ENCODE measurements around the gene KBTBD4.
"Not testable (repeated sequence)": the region's sequence is repeated elsewhere in the genome, so short reads cannot be mapped to it uniquely, and the experiment has no call there.

The KBTBD4 gene

DNA sequence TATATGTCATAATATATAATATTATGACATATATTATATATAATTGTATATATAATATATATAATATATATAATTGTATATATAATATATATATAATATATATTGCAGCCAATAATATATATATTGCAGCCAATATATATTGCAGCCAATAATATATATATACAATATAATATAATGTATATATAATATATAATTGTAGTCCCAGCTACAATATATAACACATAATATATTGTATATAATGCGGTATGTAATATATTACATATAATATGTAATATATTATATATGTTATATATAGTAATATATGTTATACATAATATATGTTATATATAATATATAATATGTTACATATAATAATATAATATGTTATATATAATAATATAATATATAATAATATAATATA, 20.1 kb downstream of the KBTBD4 start:
- DNase-seq (ENCODE audit: low read depth), result no peak

DNA sequence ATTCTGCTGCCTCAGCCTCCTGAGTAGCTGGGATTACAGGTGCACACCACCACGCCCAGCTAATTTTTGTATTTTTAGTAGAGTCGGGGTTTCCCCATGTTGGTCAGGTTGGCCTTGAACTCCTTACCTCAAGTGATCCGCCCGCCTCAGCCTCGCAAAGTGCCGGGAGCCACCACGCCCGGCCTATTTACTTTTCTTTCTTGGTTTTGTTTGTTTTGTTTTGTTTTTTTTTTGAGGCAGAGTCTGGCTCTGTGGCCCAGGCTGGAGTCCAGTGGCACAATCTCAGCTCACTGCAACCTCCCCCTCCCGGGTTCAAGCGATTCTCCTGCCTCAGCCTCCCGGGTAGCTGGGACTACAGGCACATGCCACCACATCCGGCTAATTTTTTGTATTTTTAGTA, 21.8 kb downstream of the KBTBD4 start:
- DNase-seq (ENCODE audit: low read depth), result not testable (repeated sequence)

DNA sequence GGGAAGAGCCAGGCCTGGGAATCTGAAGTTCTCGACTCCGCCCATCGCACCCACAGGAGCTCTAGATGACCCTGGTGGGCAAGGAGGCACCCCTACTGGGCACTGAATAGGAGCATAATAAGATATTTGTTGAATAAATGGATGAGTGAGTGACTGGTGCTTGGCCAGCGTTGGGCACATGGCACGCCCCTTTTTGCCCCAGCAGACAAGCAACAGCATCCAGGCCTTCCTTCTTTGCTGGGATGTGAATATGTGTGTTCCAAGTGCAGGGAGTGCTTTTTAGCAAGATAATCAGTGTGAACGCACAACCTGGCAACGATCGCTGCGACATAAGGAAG, 25.4 kb downstream of the KBTBD4 start:
- DNase-seq (ENCODE audit: low read depth), result no peak

DNA sequence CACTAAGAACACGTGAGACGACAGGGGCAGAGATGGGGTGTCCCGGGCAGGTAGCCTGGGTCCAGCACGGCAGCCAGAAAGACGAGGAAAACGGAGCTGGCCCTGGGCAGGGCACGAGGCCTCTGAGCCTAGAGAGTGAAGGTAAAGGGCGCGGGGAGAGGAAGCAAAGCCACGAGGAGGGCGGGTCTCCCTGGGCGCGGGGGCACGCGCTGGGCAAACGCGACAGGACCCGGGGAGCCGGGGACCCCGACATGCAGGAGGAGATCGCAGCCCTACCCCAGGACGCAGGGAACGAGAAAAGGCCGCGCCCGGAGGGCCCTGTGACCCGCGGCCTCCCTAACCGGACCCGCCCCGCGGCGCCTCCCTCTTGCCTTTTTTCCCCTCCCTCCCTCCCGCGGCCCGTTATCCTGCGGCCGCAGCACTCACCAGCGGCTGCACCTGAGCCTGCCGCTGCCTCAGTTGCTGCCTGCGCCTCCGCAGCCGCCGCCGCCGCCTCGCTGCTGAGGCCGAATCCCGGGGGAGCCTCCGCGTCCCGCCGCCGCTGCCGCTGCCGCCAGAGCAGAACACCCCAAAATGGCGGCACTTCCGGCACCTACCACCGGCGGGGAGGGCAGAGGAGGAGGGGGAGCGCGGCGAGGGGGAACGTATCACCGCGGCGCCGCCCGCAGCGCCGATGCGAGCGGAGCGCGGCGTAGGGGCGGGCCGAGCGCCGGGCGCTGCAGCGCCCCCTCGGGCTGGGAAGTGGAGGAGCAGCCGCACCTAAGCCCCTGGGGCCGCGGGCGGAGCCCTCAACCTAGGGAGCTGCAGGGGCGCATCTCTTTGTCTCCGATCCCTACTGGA, 26.0 kb downstream of the KBTBD4 start, which contains the start of gene CELF1:
TSS of gene CELF1 (minus strand) at position 567 of the 840 bp plus-strand sequence. CDS start 53,609 bp downstream, outside the sequence.
- peak; percentile 73 for DNase-seq (ENCODE audit: low read depth)

DNA sequence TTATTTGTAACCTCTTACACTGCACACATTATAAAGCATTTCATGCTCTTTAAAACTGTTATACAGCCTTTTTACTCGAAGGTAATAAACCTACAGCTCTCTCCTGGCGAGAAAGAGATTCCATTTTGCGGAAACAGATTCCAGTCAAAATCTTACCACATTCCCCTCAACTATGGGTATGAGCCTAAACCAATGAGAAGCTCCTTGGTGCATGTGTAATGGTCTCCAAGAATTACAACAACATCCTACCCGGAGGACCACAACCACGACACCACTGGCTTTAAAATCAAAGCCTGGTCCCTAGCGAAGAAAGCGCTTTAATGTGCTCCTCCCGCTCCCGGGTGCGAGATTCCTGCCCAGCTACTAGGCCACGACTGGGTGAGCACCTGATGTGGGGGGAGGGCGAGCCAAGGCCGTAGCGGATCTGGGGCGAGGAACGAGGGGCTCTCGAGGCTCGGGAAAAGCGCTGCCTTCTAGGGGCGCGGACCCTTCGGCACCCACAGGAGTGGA, 26.7 kb downstream of the KBTBD4 start:
- DNase-seq (ENCODE audit: low read depth), result no peak

DNA sequence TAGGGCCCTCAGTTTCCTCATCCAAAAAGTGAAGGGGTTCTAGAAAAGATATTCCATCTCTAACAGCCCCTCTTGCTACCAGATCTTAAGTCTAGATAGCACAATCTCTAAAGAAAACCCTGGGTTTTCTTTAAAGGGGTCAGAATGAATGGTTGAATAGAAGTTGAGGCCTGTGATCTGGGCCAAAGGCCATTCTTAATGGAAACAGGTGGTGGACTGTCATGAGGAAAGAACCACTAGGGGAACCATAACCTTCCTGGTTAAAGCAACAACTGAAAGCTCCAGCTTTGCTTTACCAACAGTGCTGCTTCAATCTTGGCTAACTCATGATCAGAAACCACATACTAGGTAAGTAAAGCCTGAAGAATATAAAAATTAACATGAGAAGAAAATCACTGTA, 27.7 kb downstream of the KBTBD4 start:
- DNase-seq (ENCODE audit: low read depth), result no peak

DNA sequence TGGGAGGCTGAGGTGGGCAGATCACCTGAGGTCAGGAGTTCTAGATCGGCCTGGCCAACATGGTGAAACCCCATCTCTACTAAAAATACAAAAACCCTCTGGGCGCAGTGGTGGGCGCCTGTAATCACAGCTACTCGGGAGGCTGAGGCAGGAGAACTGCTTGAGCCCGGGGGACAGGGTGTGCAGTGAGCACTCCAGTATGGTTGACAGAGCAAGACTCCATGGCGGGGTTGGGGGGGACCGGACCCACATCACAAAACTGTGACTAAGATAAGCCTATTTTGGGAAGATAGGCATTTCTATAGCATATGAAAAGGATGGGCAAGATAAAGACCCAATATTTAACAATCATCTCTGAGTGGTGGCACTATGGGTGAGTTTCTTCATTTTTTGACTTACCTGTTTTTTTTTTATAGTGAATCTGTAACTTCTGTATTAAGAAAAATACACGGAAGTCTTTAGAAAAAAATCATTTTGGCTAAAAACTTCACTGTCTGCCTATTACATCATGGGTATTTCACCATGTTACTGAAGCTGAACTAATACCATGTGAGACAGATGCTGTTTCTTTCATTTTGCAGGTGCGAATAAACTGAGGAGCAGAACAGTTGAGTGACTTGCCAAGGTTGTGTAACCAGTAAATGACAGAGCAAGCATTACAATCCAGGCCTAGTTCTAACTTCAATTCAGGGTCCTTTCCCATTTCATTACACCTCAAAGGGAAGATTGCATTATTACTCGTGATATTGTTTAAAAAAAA, 28.3 kb downstream of the KBTBD4 start:
- DNase-seq (ENCODE audit: low read depth), result no peak

DNA sequence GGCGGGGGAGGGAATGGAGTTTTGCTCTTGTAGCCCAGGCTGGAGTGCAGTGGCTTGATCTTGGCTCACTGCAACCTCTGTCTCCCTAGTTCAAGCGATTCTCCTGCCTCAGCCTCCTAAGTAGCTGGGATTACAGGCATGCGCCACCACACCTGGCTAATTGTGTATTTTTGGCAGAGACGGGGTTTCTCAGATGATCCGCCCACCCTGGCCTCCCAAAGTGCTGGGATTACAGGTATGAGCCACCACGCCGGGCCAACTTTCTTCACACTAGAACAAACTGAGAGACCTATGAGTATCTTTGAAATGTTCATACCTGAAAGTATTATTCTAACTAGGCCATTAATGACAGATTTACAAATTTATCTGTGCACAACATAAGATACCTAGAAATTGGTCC, 32.5 kb downstream of the KBTBD4 start:
- not testable (repeated sequence) for DNase-seq (ENCODE audit: low read depth)

DNA sequence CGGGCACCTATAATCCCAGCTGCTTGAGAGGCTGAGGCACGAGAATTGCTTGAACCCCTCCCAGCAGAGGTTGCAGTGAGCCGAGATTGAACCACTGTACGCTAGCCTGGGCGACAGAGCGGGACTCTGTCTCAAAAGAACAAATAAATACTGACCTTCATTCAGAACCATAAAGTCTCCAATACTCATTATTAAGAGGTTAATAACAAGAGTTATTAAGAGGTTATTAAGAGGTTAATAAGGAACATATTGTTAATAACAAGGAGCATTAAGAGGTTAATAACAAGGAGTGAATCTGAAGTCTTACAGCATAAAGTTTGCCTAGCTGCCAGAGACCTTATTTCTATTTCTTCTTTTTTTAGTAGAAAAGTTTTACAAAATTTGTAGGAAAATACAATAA, 33.5 kb downstream of the KBTBD4 start:
- no peak for DNase-seq (ENCODE audit: low read depth)

DNA sequence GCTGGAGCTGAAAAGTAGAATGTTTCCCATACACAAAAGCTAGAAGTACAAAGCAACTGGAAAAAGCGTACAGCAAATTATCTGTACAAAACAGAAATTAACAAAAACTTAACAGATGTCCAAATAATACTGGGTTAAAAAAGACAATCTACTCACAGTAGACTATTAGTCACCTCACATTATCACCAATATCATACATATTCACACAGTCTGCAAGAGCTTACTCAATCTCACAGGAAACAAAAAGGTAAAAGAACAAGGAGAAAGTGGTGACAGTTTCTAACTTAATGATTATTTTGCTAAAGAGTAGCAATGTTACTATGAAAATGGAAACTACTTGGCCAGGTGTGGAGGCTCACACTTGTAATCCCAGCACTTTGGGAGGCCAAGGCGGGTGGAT, 37.7 kb downstream of the KBTBD4 start:
- DNase-seq (ENCODE audit: low read depth), result no peak

DNA sequence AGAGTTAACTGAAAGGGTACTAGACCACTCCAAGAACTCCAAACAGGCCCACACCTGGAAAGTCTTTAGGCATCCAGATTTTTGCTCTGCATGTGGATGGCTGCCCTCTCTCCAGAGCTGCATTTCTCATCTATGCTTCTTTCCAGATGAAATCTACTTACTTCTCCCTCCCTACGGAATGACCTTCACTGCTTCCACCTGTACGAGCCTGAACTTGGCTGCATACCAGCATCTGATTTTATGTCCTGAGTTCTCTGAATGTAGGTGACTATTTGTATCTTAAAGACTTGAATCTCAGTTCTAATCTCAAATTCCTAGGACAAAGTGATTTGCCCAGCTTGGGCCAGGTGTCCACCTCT, 39.1 kb downstream of the KBTBD4 start:
- no peak for DNase-seq (ENCODE audit: low read depth)

DNA sequence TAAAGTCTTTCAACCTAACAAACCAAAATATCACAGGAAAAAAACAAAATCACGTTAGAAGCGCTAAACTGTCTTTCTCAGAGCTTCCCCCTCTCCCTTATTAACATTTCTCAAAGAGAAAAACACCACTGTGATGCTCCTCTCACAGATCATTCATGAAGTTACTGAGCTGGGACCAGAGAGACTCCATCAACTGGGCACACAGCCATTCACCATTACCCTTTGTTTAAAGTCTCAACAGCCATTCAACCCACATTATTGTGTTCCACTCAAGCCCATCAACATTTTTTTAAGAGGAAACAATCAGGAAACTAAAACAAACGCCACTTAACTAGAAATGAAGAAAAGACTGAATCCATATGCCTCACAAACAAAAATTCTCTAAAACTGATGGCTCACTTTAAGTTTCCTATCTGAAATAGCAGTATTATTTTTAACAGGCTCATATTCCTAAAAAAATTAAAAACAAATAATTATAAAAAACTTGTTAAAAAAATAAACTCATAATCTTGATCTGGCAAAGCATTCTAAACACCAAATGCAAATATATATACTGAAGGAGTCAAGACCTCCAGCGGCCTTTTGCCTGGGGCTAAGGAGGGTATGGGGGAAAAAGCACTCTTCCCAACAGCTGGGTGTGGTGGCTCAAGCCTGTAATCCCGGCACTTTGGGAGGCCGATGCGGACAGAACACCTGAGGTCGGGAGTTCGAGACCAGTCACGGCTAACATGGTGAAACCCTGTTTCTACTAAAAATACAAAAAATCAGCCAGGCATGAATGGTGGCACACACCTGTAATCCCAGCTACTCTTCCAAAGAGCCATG, 39.8 kb downstream of the KBTBD4 start:
- DNase-seq (ENCODE audit: low read depth), result no peak

DNA sequence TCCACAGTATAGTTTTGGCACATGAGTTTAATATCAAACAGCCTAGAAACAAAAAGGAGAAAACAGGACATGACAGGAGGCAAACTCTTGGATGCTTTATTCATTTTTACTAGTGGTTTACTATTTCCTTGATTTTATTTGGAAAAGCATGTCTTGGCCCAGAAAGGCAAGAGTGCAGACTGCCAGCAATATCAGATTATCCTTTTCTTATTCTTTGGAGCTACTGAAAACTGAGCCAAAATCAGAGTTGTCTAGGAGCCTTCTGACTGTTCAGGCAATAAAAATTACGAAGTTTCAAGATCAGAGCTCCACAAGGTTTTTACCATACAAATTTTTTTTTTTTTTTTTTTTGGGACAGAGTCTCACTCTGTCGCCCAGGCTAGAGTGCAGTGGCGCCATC, 41.9 kb downstream of the KBTBD4 start:
- DNase-seq (ENCODE audit: low read depth), result no peak

DNA sequence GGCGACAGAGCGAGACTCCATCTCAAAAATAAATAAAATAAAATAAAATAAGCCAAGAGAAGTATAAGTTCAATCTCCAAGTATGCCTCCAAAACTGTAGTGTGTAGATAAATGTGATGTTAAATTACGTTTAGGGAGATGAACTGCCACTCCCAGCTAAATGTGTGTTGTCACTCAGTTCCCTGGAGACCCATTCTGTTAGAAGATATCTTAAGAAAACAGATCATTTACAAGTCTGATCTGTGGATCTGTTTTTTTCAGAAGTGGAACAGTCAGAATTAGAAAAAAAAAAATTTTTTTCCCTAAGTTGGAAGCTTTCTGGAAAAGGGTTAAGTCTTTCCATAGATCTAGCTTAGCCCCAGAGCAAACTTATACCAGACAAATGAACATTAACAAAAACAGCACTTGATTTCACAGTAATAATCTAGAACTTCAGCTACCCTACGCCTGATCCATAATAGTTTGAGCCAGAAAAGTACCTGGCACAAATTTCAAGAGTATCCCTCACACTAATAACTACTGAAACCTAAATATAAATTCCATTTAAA, 44.0 kb downstream of the KBTBD4 start:
- no peak for DNase-seq (ENCODE audit: low read depth)

DNA sequence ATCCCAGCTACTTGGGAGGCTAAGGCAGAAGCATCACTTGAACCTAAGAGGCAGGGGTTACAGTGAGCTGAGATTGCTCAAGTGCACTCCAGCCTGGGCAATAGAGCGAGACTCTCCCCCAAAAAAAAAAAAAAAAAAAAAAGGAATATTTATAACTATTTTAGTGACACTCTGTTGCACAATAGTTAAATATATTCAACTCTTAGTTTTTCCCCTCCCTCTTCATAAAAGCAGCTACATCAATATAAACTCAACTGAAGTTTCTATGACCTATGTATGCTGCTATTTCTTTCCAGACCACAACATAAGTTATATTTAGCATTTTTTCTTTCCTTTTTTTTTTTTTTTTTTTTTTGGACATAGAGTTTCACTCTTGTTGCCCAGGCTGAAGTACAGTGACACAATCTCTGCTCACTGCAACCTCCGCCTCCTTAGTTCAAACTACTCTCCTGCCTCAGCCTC, 45.0 kb downstream of the KBTBD4 start:
- peak; percentile 45 for DNase-seq (ENCODE audit: low read depth)

DNA sequence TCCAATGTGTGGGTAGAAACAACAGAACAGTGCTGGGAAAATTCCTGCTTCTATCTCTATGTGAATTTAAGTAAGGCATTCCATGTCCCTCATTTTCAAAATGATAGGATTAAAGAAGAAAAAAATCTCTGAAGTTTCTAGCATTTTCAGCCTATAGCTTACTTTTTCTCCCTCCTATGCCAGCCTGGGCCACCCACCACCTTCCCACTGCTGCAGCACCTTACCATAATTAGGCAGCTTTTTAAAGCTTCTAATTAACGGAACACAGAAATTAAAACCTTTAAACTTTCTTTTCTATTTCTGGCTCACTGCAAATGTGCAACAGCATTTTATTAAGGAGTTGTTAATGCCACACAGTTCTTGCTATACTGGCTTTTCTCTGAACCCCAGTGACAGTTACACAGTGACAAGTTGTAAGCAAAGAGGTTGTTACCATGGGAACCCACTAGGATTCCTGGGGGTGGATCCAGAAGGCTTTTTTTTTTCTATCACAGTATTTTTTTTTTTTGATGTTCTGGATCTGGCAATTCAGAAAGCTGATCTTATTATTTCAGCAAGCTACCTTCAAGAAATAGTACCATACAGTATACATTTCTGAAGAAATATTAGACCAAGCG, 46.1 kb downstream of the KBTBD4 start:
- no peak for DNase-seq (ENCODE audit: low read depth)

DNA sequence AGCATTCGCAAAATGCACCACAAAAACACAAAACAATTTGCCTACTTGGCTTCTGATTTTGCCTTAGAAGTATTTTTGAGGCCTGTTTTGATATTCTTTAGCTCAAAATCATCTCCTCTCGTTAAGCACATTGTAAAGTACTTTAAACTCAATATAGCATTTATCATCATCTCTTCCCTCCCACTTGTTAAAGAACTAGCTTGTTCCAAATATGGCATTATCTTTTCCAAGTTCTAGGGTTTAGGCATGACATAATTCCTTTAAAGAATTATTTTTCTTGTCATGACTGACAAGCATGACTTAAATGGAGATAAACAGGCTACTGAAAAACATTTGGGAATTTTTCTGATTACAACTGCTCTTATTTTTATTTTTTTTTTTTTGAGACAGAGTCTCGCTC, 47.1 kb downstream of the KBTBD4 start:
- DNase-seq (ENCODE audit: low read depth), result no peak

DNA sequence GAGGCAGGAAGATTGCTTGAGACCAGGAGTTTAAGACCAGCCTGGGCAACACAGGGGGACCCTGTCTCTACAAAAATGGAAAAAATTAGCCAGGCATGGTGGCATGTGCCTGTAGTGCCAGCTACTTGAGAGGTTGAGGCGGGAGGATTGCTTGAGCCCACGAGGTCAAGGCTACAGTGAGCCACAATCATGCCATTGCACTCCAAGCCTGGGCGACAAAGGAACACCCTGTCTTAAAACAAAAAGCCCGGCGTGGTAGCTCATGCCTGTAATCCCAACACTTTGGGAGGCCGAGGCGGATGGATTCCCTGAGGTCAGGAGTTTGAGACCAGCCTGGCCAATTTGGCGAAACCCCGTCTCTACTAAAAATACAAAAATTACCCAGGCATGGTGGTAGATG, 48.0 kb downstream of the KBTBD4 start:
- not testable (repeated sequence) for DNase-seq (ENCODE audit: low read depth)

DNA sequence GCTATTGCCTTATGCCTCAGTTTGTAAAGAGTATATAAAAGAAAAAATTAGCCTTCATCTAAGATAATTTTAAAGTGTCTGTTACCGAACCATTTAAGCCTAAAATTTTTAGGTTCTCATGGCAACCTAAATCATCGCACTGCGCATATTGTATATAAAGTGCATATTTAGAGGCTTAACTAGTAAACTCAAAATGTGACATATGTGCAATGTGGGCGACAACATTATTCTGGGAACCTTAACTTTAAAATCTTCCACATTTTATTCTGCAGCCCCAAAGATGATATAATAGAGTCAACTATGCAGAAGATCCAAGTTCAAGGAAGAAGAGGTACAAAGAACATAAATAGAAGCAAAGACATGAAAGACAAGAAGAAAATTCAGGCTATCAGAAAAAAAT, 48.8 kb downstream of the KBTBD4 start:
- DNase-seq (ENCODE audit: low read depth), result no peak

DNA sequence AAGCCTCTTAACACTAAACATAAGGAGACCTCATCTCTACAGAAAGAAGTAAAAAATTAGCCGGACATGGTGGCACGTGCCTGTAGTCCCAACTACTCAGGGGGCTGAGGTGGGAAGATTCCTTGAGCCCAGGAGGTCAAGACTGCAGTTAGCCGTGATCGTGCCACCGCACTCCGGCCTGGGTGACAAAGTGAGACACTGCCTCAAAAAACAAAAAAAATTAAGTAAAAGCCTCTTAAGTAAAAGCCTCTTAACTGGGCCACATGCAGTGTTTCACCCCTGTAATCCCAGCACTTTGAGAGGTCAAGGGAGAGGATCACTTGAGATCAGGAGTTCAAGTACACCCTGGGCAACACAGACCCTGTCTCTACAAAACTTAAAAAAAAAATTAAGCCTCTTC, 51.6 kb downstream of the KBTBD4 start:
- no peak for DNase-seq (ENCODE audit: low read depth)

DNA sequence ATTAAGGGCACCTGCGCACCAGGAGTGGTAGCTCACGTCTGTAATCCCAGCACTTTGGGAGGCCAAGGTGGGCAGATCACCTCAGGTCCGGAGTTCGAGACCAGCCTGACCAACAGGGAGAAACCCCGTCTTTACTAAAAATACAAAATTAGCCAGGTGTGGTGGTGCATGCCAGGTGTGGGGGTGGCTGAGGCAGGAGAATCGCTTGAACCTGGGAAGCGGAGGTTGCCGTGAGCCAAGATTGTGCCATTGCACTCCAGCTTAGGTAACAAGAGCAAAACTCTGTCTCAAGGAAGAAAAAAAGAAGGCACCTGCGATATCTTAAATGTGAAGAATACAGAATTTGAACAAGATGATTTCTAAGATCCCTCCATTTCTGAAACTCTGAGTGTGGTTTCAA, 52.7 kb downstream of the KBTBD4 start:
- DNase-seq (ENCODE audit: low read depth), result not testable (repeated sequence)
